Measurements from ENCODE around the gene ACSM5. TPM values are rescaled to one million over a fixed set of nuclear protein-coding genes. Genes with fewer than 3 reads are reported as not detected.

Gene ACSM5, protein sequence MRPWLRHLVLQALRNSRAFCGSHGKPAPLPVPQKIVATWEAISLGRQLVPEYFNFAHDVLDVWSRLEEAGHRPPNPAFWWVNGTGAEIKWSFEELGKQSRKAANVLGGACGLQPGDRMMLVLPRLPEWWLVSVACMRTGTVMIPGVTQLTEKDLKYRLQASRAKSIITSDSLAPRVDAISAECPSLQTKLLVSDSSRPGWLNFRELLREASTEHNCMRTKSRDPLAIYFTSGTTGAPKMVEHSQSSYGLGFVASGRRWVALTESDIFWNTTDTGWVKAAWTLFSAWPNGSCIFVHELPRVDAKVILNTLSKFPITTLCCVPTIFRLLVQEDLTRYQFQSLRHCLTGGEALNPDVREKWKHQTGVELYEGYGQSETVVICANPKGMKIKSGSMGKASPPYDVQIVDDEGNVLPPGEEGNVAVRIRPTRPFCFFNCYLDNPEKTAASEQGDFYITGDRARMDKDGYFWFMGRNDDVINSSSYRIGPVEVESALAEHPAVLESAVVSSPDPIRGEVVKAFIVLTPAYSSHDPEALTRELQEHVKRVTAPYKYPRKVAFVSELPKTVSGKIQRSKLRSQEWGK
- total RNA-seq = 10 to 100 TPM in 1 of 4 donors, 1 to 10 TPM in 3; 1.2 to 11.4 (median 4.6) TPM

DNA sequence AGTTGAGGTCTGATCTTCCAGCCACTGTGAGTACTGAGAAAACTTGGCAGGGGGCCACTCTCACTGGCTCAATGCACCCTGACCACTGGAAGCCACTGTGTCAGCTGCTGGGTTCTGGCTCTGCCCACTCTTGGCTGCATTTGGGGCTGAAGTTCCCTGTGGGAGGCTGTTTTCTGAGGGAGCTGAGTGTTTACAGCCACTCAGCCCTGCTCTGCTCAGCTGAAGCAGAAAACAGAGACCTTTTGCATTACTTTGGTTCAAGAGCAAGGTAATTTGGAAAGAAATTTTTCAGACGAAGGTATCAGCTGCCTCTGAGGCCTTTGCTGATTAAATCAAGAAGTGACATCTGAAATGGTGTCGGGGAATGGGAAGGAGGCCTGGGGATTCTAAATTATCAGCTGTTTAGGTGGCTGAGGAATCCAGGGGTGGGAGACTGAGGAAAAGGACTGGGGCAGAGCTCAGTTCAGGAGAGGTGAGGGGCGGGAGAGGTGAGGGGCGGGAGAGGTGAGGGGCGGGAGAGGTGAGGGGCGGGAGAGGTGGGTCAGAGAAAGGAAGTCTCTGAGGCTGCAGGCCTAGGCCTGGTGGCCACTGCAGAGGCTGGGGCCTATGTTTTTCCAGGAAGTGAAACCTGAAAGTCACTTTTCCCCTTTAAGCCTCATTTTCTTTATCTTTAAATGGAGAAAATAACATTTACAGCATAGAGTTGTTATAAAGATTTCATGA is at the start of gene ACSM5:
Gene ACSM5 (plus strand): TSS at position 137 of the 723 bp plus-strand sequence. CDS start 1,951 bp downstream, outside the sequence.
- H3K4me1 ChIP-seq = no peaks in the 10 kb centered on the region
- 73% methylated on average over 6 of the region's 6 CpGs for WGBS
- H3K36me3 ChIP-seq = no peaks in the 10 kb centered on the region
- H3K27me3 ChIP-seq = no peaks in the 10 kb centered on the region
- DNase-seq (ENCODE audit: low spot score in 2 of 2) = peak in 1 of 2 donors; percentile 78
- no peaks in the 10 kb centered on the region for H3K9me3 ChIP-seq
- peak within 1 kb of the TSS; percentile 6 for H3K4me3 ChIP-seq
- TF ChIP-seq POLR2A (IDR thresholded peaks at IDR 0.05) (no peak), EP300 (IDR thresholded peaks at IDR 0.05) (no peak), POLR2AphosphoS5 (IDR thresholded peaks at IDR 0.05) (no peak)
- TF ChIP-seq, protein P1, sequence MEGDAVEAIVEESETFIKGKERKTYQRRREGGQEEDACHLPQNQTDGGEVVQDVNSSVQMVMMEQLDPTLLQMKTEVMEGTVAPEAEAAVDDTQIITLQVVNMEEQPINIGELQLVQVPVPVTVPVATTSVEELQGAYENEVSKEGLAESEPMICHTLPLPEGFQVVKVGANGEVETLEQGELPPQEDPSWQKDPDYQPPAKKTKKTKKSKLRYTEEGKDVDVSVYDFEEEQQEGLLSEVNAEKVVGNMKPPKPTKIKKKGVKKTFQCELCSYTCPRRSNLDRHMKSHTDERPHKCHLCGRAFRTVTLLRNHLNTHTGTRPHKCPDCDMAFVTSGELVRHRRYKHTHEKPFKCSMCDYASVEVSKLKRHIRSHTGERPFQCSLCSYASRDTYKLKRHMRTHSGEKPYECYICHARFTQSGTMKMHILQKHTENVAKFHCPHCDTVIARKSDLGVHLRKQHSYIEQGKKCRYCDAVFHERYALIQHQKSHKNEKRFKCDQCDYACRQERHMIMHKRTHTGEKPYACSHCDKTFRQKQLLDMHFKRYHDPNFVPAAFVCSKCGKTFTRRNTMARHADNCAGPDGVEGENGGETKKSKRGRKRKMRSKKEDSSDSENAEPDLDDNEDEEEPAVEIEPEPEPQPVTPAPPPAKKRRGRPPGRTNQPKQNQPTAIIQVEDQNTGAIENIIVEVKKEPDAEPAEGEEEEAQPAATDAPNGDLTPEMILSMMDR (IDR thresholded peaks at IDR 0.05) = no peak
- H3K27ac ChIP-seq = peak within 1 kb of the TSS; percentile 43

DNA sequence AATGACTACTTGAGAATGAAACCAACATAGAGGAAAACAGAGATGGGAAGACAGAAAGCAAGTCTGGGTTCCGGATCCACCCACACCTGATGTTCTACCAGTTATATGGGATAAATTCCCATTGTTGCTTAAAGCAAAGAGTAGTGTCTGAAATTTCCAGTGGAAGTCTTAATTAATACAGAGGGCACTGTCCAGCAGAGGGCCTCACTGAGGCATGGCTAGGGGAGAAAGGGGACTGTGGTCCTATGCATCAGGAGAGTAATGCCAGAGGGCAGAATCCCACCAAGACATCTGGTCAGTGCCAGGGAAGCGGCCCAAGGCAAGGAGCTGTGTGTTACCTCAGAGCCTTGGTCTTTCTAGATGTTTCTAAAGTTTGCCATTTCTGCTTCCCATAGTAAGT is 49.3 kb upstream of the ACSM5 start:
- Histone ChIP-seq H3K4me1 (no peaks in the 10 kb centered on the region), H3K36me3 (no peaks in the 10 kb centered on the region), H3K9me3 (no peaks in the 10 kb centered on the region), H3K4me3 (no peak overlapping the region), H3K27ac (no peak overlapping the region), H3K27me3 (peaks cover 14% of the 10 kb centered on the region)
- no peak for TF ChIP-seq POLR2A (IDR thresholded peaks at IDR 0.05)
- no peak for TF ChIP-seq POLR2AphosphoS5 (IDR thresholded peaks at IDR 0.05)
- TF ChIP-seq EP300 (IDR thresholded peaks at IDR 0.05) = no peak
- TF ChIP-seq, protein P1 (IDR thresholded peaks at IDR 0.05) = no peak
- no peak for DNase-seq (ENCODE audit: low spot score in 2 of 2)
- 71% methylated on average over 2 of the region's 2 CpGs for WGBS

DNA sequence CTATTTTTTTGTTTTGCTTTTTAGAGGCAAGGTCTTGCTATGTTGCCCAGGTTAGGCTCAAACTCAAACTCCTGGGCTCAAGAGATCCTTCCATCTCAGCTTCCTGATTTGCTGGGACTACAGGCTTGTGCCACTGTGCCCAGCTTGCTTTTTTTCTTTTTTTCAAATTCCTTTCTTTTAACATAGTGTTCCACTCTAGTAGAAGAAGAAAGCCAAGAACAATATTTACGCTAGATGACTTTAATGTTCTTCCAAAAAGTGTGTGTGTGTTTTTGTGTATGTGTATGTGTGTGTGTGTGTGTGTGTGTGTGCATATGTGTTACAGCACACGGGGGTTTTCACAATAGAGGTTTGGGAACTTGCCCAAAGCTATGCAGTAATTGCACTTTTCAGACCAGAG is 46.1 kb upstream of the ACSM5 start:
- TF ChIP-seq EP300 (IDR thresholded peaks at IDR 0.05) (no peak), POLR2AphosphoS5 (IDR thresholded peaks at IDR 0.05) (no peak), POLR2A (IDR thresholded peaks at IDR 0.05) (no peak)
- TF ChIP-seq, protein P1 (IDR thresholded peaks at IDR 0.05) = no peak
- Histone ChIP-seq H3K4me1 (no peaks in the 10 kb centered on the region), H3K27ac (no peak overlapping the region), H3K36me3 (no peaks in the 10 kb centered on the region), H3K27me3 (peaks cover 4% of the 10 kb centered on the region), H3K9me3 (no peaks in the 10 kb centered on the region), H3K4me3 (no peak overlapping the region)
- no peak for DNase-seq (ENCODE audit: low spot score in 2 of 2)
- 43% methylated on average over 2 of the region's 2 CpGs for WGBS

DNA sequence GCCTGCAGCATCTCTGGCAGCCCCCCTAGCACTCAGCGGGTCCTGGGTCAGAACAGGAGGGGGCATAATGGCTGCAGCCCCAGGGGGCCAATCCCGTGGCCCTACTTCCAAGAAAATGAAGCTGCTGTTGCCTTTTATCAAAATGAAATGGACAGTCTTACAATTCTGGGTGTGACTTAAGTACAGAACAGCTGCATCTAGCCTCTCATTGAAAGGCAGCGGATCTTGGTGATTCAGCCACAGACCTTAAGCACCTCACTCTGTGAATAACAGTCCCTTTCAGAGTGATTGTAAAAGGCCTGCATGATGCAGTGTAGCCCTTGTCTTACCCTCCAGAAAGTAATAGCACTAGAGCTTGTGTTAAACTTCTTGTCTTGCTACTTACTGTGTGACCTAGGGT is 45.3 kb upstream of the ACSM5 start:
- Histone ChIP-seq H3K27ac (no peak overlapping the region), H3K27me3 (peaks cover 4% of the 10 kb centered on the region), H3K4me3 (no peak overlapping the region), H3K4me1 (no peaks in the 10 kb centered on the region), H3K36me3 (no peaks in the 10 kb centered on the region), H3K9me3 (no peaks in the 10 kb centered on the region)
- TF ChIP-seq POLR2AphosphoS5 (IDR thresholded peaks at IDR 0.05) (no peak), POLR2A (IDR thresholded peaks at IDR 0.05) (no peak), EP300 (IDR thresholded peaks at IDR 0.05) (no peak)
- TF ChIP-seq, protein P1 (IDR thresholded peaks at IDR 0.05) = no peak
- WGBS = 76% methylated on average over 3 of the region's 3 CpGs
- no peak for DNase-seq (ENCODE audit: low spot score in 2 of 2)
